Endothelial cell of umbilical vein (primary cell): Measurements from ENCODE around the gene SUPT7L. TPM values are rescaled to one million over a fixed set of nuclear protein-coding genes. Genes with fewer than 3 reads are reported as not detected.
"Not testable (repeated sequence)": the region's sequence is repeated elsewhere in the genome, so short reads cannot be mapped to it uniquely, and the experiment has no call there.

Source experiments
- BruUV-seq: library from RNA; stranded (reverse); fragments of 400-500 nt; replicated peaks from 2 replicates; lab custom pipeline; 2021; lab: Mats Ljungman, UMichigan
- CTCF ChIA-PET: fragments of 300-600, 350-600 bp; sonication (Branson Sonifier 250); formaldehyde crosslinking; loops from one replicate; lab custom pipeline; 2021; ENCODE audit warnings: antibody characterized with exemption, inconsistent platforms; lab: Charles Lee
- POLR2A ChIA-PET: fragments of 300-600, 350-600 bp; sonication (Branson Sonifier 250); formaldehyde crosslinking; loops from one replicate; lab custom pipeline; 2021; ENCODE audit warnings: antibody characterized with exemption, inconsistent platforms; lab: Charles Lee
- DNase-seq: peaks from one replicate; pipeline ENCODE4 v3.0.0-alpha.2; 2011; ENCODE audit warnings: low read depth, low spot score
- FAIRE-seq: peaks from 2 replicates; lab custom pipeline; 2011; peaks lifted over from hg19 to GRCh38; lab: Jason Lieb, UNC
- H2AFZ ChIP-seq: 2 replicates; pipeline ENCODE4 v1.6.0; 2012; ENCODE audit warnings: low read depth, low read length, control low read depth, inconsistent platforms
- H3K27ac ChIP-seq: 2 replicates; pipeline ENCODE4 v1.5.1; 2011; ENCODE audit warnings: low read depth, mild to moderate bottlenecking, control low read depth, low read length, moderate library complexity; ENCODE audit not compliant: insufficient read depth
- H3K27me3 ChIP-seq, 2 experiments: 2 replicates each; pipeline versions ENCODE4 v1.6.0 to v1.6.1; 2011; ENCODE audit warnings: low read length in 2 of 2, mixed read lengths in 1 of 2; ENCODE audit not compliant: control insufficient read depth in 2 of 2, insufficient read depth in 2 of 2
- H3K36me3 ChIP-seq, 2 experiments: 2 replicates in 1 of 2; 3 replicates in 1 of 2; pipeline ENCODE4 v1.5.1; 2011; ENCODE audit warnings: low read length in 2 of 2, mild to moderate bottlenecking in 1 of 2, moderate library complexity in 1 of 2; ENCODE audit not compliant: control insufficient read depth in 2 of 2, insufficient read depth in 2 of 2; ENCODE audit errors: extremely low read depth in 1 of 2
- H3K4me1 ChIP-seq: 3 replicates; pipeline ENCODE4 v1.5.1; 2011; ENCODE audit warnings: mild to moderate bottlenecking, low read length; ENCODE audit not compliant: control insufficient read depth, insufficient read depth; ENCODE audit errors: extremely low read depth
- H3K4me2 ChIP-seq: 2 replicates; pipeline ENCODE4 v1.6.1; 2011; ENCODE audit warnings: low read length, control low read depth, mixed read lengths; ENCODE audit not compliant: insufficient read depth
- H3K4me3 ChIP-seq, 3 experiments: fragments of 200-600 bp in 1 of 3; sonication (generic), shearing (Covaris generic) in 1 of 3; replicated peaks in 1 of 3; 2 replicates each; pipeline ENCODE4 v1.5.1; 2011 to 2016; ENCODE audit warnings: control low read depth in 3 of 3, low read length in 3 of 3, mild to moderate bottlenecking in 2 of 3, inconsistent platforms in 1 of 3, low read depth in 1 of 3, moderate library complexity in 1 of 3; ENCODE audit not compliant: insufficient read depth in 1 of 3
- H3K79me2 ChIP-seq: 2 replicates; pipeline ENCODE4 v1.6.0; 2012; ENCODE audit warnings: low read length, inconsistent platforms; ENCODE audit not compliant: control insufficient read depth, insufficient read depth
- H3K9ac ChIP-seq: replicated peaks from 2 replicates; pipeline ENCODE3; 2011; ENCODE audit warnings: low read length, control low read depth; ENCODE audit not compliant: insufficient read depth; ENCODE audit errors: extremely low read depth
- H3K9me1 ChIP-seq: replicated peaks from 3 replicates; pipeline ENCODE4 v1.6.0; 2011; ENCODE audit warnings: mild to moderate bottlenecking, low read length; ENCODE audit not compliant: control insufficient read depth, insufficient read depth; ENCODE audit errors: extremely low read depth
- H3K9me3 ChIP-seq: replicated peaks from 2 replicates; pipeline ENCODE4 v1.5.1; 2012; ENCODE audit warnings: low read length, inconsistent platforms; ENCODE audit not compliant: control insufficient read depth, insufficient read depth
- H4K20me1 ChIP-seq: replicated peaks from 2 replicates; pipeline ENCODE3; 2011; ENCODE audit warnings: mild to moderate bottlenecking, low read length; ENCODE audit not compliant: control insufficient read depth, insufficient read depth; ENCODE audit errors: extremely low read depth
- GATA2 ChIP-seq: IDR thresholded peaks from 2 replicates; pipeline ENCODE4 v1.7.0; 2011; ENCODE audit warnings: low read depth, mild to moderate bottlenecking, moderate library complexity, mixed read lengths, low read length; ENCODE audit not compliant: insufficient read length, insufficient read depth
- JUN ChIP-seq: IDR thresholded peaks from 2 replicates; pipeline ENCODE4 v1.6.1; 2011; ENCODE audit warnings: borderline replicate concordance, low read depth; ENCODE audit not compliant: insufficient read length, insufficient read depth
- MYC ChIP-seq: IDR thresholded peaks from one replicate; pipeline ENCODE4 v1.6.1; 2011; ENCODE audit warnings: mild to moderate bottlenecking, low read depth, low read length
- dilution Hi-C: fragments of 300-500 bp; cut with MboI; formaldehyde crosslinking; loops from one replicate; pipeline ENCODE4 v1.15.0; 2019; ENCODE audit warnings: low sequenced_read_pairs; ENCODE audit not compliant: extremely low pct_ligation_motif_present
- intact Hi-C: fragments of 100-400 bp; cut with micrococcal nuclease; formaldehyde crosslinking; loops from one replicate; pipeline ENCODE4 v1.10.0; 2022
- polyA plus RNA-seq, 4 experiments: library from polyadenylated mRNA; depleted of rRNA in 3 of 4; stranded (reverse) in 3 of 4; unstranded in 1 of 4; fragments of >200 nt; gene quantifications; 2 replicates each; pipeline versions ENCODE4 v1.2.1 to v1.2.3, GENCODE V29; 2011 to 2012; ENCODE audit warnings: missing spikeins in 1 of 4
- total RNA-seq: library from RNA; stranded (reverse); gene quantifications from 2 replicates; pipeline ENCODE4 v1.2.3, GENCODE V29; 2021
- TF ChIP-seq, protein P1 (sequence below), 2 donors: IDR thresholded peaks; 1 replicate in 1 of 2; 2 replicates in 1 of 2; pipeline ENCODE4 v1.5.1; 2011; ENCODE audit warnings: low read length in 2 of 2, mild to moderate bottlenecking in 2 of 2, moderate library complexity in 2 of 2, control low read depth in 1 of 2, inconsistent platforms in 1 of 2, low read depth in 1 of 2; ENCODE audit not compliant: insufficient read depth in 1 of 2; ENCODE audit errors: extremely low read depth in 1 of 2
- TF ChIP-seq, protein P2 (sequence below): IDR thresholded peaks from 2 replicates; pipeline ENCODE4 v1.6.1; 2011; ENCODE audit not compliant: insufficient read depth, insufficient read length

Gene SUPT7L
- total and polyA plus RNA-seq, 2 donors (not counting 3 experiments of a cell fraction or from before 2014, with no cell fraction given) = 30.3 to 44.5 TPM

DNA sequence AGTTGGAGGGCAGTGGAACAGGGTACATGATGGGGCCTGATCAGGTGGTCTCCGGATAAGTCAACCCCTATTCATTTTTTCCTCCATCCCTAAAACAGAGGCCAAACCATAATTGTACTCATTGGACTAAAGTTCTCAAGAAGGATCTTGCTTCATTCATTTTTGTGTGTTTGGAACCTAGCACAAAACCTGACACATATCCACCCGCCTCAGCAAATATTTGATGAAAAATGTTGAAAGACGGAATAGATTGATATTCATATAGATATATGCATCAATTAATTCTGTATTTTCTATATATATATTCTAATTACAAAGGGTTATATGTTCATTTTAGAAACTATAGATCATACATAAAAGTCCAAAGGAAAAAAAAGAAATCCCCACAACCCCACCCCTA is 22.2 kb upstream of the SUPT7L start:
- Histone ChIP-seq H3K79me2 (no peaks in the 10 kb centered on the region), H3K27me3 (no peaks in the 10 kb centered on the region), H3K9me1 (no peaks in the 10 kb centered on the region), H2AFZ (no peak overlapping the region), H3K9me3 (no peaks in the 10 kb centered on the region), H3K4me2 (no peak overlapping the region), H3K27ac (no peak overlapping the region), H3K4me1 (peaks cover 25% of the 10 kb centered on the region), H3K4me3 (no peak overlapping the region), H3K36me3 (peaks cover 7 to 16% of the 10 kb centered on the region in 2 experiments), H3K9ac (no peak overlapping the region), H4K20me1 (no peaks in the 10 kb centered on the region)
- dilution Hi-C loops = no loop called here
- ChIA-PET POLR2A (no interaction called here), CTCF (no interaction called here)
- DNase-seq (no peak), FAIRE-seq (no peak)
- intact Hi-C loops = no loop called here
- BruUV-seq = no TSS peak
- no peak for TF ChIP-seq JUN
- no peak for TF ChIP-seq MYC
- TF ChIP-seq, protein P1, sequence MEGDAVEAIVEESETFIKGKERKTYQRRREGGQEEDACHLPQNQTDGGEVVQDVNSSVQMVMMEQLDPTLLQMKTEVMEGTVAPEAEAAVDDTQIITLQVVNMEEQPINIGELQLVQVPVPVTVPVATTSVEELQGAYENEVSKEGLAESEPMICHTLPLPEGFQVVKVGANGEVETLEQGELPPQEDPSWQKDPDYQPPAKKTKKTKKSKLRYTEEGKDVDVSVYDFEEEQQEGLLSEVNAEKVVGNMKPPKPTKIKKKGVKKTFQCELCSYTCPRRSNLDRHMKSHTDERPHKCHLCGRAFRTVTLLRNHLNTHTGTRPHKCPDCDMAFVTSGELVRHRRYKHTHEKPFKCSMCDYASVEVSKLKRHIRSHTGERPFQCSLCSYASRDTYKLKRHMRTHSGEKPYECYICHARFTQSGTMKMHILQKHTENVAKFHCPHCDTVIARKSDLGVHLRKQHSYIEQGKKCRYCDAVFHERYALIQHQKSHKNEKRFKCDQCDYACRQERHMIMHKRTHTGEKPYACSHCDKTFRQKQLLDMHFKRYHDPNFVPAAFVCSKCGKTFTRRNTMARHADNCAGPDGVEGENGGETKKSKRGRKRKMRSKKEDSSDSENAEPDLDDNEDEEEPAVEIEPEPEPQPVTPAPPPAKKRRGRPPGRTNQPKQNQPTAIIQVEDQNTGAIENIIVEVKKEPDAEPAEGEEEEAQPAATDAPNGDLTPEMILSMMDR (IDR thresholded peaks at IDR 0.05; ENCODE audit: extremely low read depth in 1 of 2, insufficient read depth in 1 of 2, low read depth in 1 of 2, low read length in 2 of 2) = no peak
- TF ChIP-seq, protein P2, sequence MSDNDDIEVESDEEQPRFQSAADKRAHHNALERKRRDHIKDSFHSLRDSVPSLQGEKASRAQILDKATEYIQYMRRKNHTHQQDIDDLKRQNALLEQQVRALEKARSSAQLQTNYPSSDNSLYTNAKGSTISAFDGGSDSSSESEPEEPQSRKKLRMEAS = no peak
- TF ChIP-seq GATA2 = no peak

DNA sequence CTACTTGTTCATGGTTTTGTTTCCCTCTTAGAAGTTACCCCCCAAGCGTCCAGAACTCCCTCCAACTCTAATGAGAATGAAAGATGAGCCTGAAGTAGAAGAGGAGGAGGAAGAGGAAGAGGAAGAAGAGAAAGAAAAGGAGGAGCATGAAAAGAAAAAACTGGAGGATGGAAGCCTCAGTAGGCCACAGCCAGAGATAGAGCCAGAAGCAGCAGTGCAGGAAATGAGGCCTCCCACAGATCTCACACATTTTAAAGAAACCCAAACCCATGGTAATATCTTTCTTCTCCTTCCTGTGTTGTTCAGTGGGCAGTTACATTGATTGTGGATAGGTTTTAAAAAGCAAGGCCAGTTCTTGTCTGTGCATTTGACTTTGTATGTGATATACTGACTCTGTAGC is 21.6 kb upstream of the SUPT7L start:
- POLR2A ChIA-PET, H4K20me1 ChIP-seq, dilution Hi-C loops, H3K79me2 ChIP-seq, H3K4me3 ChIP-seq, H3K27ac ChIP-seq, H3K27me3 ChIP-seq, FAIRE-seq, H3K4me2 ChIP-seq, DNase-seq, H2AFZ ChIP-seq, H3K9me1 ChIP-seq, intact Hi-C loops, H3K9ac ChIP-seq, BruUV-seq, H3K9me3 ChIP-seq: not testable (repeated sequence)
- peaks cover 25% of the 10 kb centered on the region for H3K4me1 ChIP-seq
- CTCF ChIA-PET = interaction anchor here (1.4 to 3.5 kb wide), 6 partner anchors 20 to 909 kb away, joined by 3 to 40 read pairs (median 12); partner anchors contain the start of gene FNDC4
- H3K36me3 ChIP-seq = peaks cover 7 to 16% of the 10 kb centered on the region in 2 experiments
